ENCODE data around the gene ERBIN. TPM values are rescaled to one million over a fixed set of nuclear protein-coding genes. Genes with fewer than 3 reads are reported as not detected.
"Not testable (repeated sequence)": the region's sequence is repeated elsewhere in the genome, so short reads cannot be mapped to it uniquely, and the experiment has no call there.

Gene ERBIN
- total RNA-seq, 1 experiment from 2014 or later: 118 TPM

GRCh38 chr5:66013906-66014305 lies 87.5 kb downstream of the ERBIN start:
- peaks cover 65% of the 10 kb centered on the region for H3K36me3 ChIP-seq
- H3K27ac ChIP-seq: no peak overlapping the region
- H3K4me3 ChIP-seq: no peak overlapping the region
- no peaks in the 10 kb centered on the region for H3K9me3 ChIP-seq (replicated peaks)
- DNase-seq (ENCODE audit: low read depth in 1 of 2, low spot score in 2 of 2): no peak
- no peaks in the 10 kb centered on the region for H3K27me3 ChIP-seq (replicated peaks)
- no peaks in the 10 kb centered on the region for H3K4me1 ChIP-seq (replicated peaks)

- DNase-seq (ENCODE audit: low read depth in 1 of 2, low spot score in 2 of 2): no peak
- no peaks in the 10 kb centered on the region for H3K27me3 ChIP-seq (replicated peaks)
- no peak overlapping the region for H3K4me3 ChIP-seq
- peaks cover 59% of the 10 kb centered on the region for H3K36me3 ChIP-seq
- H3K4me1 ChIP-seq (replicated peaks): no peaks in the 10 kb centered on the region
- no peaks in the 10 kb centered on the region for H3K9me3 ChIP-seq (replicated peaks)
- no peak overlapping the region for H3K27ac ChIP-seq
These were observed 89.0 kb downstream of the ERBIN start for GRCh38 chr5:66015196-66015960.

- no peak overlapping the region for H3K27ac ChIP-seq
- no peaks in the 10 kb centered on the region for H3K9me3 ChIP-seq (replicated peaks)
- no peak for DNase-seq (ENCODE audit: low read depth in 1 of 2, low spot score in 2 of 2)
- no peaks in the 10 kb centered on the region for H3K27me3 ChIP-seq (replicated peaks)
- H3K36me3 ChIP-seq: peaks cover 44% of the 10 kb centered on the region
- H3K4me1 ChIP-seq (replicated peaks): no peaks in the 10 kb centered on the region
- H3K4me3 ChIP-seq: no peak overlapping the region
These were observed 95.2 kb downstream of the ERBIN start for GRCh38 chr5:66021585-66021984.

- Histone ChIP-seq H3K36me3 (peaks cover 92% of the 10 kb centered on the region), H3K27me3 (replicated peaks) (no peaks in the 10 kb centered on the region), H3K4me3 (no peak overlapping the region), H3K4me1 (replicated peaks) (peaks cover 7% of the 10 kb centered on the region), H3K27ac (no peak overlapping the region), H3K9me3 (replicated peaks) (no peaks in the 10 kb centered on the region)
- DNase-seq (ENCODE audit: low read depth in 1 of 2, low spot score in 2 of 2): no peak
These were observed 112.9 kb downstream of the ERBIN start for GRCh38 chr5:66039296-66039695.

GRCh38 chr5:66039701-66040100 lies 113.3 kb downstream of the ERBIN start:
- DNase-seq (ENCODE audit: low read depth in 1 of 2, low spot score in 2 of 2): no peak
- H3K36me3 ChIP-seq: peaks cover 92% of the 10 kb centered on the region

GRCh38 chr5:66041627-66042026 lies 115.3 kb downstream of the ERBIN start:
- no peaks in the 10 kb centered on the region for H3K9me3 ChIP-seq (replicated peaks)
- peaks cover 7% of the 10 kb centered on the region for H3K4me1 ChIP-seq (replicated peaks)
- no peak overlapping the region for H3K4me3 ChIP-seq
- no peak overlapping the region for H3K27ac ChIP-seq
- no peak for DNase-seq (ENCODE audit: low read depth in 1 of 2, low spot score in 2 of 2)
- H3K36me3 ChIP-seq: peaks cover 92% of the 10 kb centered on the region
- H3K27me3 ChIP-seq (replicated peaks): no peaks in the 10 kb centered on the region

More at GRCh38 chr5:66039701-66040100, 113.3 kb downstream of the ERBIN start:
- Histone ChIP-seq H3K4me1 (replicated peaks) (peaks cover 7% of the 10 kb centered on the region), H3K4me3 (no peak overlapping the region), H3K27me3 (replicated peaks) (no peaks in the 10 kb centered on the region), H3K9me3 (replicated peaks) (no peaks in the 10 kb centered on the region), H3K27ac (no peak overlapping the region)

GRCh38 chr5:66057239-66057638 lies 130.9 kb downstream of the ERBIN start:
- H3K27me3 ChIP-seq (replicated peaks): no peaks in the 10 kb centered on the region
- no peak overlapping the region for H3K27ac ChIP-seq
- H3K9me3 ChIP-seq (replicated peaks): no peaks in the 10 kb centered on the region
- H3K4me1 ChIP-seq (replicated peaks): no peaks in the 10 kb centered on the region
- peaks cover 58% of the 10 kb centered on the region for H3K36me3 ChIP-seq
- DNase-seq (ENCODE audit: low read depth in 1 of 2, low spot score in 2 of 2): no peak
- no peak overlapping the region for H3K4me3 ChIP-seq

- H3K4me3 ChIP-seq; H3K27me3 ChIP-seq (replicated peaks); DNase-seq (ENCODE audit: low read depth in 1 of 2, low spot score in 2 of 2); H3K9me3 ChIP-seq (replicated peaks); H3K27ac ChIP-seq; H3K4me1 ChIP-seq (replicated peaks): not testable (repeated sequence)
- H3K36me3 ChIP-seq: peaks cover 38% of the 10 kb centered on the region
These were observed 134.9 kb downstream of the ERBIN start for GRCh38 chr5:66061320-66061719.

GRCh38 chr5:66063061-66063460 lies 136.7 kb downstream of the ERBIN start:
- H3K27me3 ChIP-seq (replicated peaks); DNase-seq (ENCODE audit: low read depth in 1 of 2, low spot score in 2 of 2); H3K9me3 ChIP-seq (replicated peaks); H3K4me1 ChIP-seq (replicated peaks); H3K4me3 ChIP-seq; H3K27ac ChIP-seq: not testable (repeated sequence)
- H3K36me3 ChIP-seq: peaks cover 37% of the 10 kb centered on the region

GRCh38 chr5:66066826-66067225 lies 140.5 kb downstream of the ERBIN start:
- Histone ChIP-seq H3K27me3 (replicated peaks) (no peaks in the 10 kb centered on the region), H3K4me3 (no peak overlapping the region), H3K9me3 (replicated peaks) (no peaks in the 10 kb centered on the region), H3K36me3 (peaks cover 37% of the 10 kb centered on the region), H3K27ac (no peak overlapping the region), H3K4me1 (replicated peaks) (no peaks in the 10 kb centered on the region)
- no peak for DNase-seq (ENCODE audit: low read depth in 1 of 2, low spot score in 2 of 2)

GRCh38 chr5:66072031-66072430 lies 145.7 kb downstream of the ERBIN start:
- Histone ChIP-seq H3K36me3 (peaks cover 37% of the 10 kb centered on the region), H3K4me1 (replicated peaks) (no peaks in the 10 kb centered on the region), H3K27me3 (replicated peaks) (no peaks in the 10 kb centered on the region), H3K4me3 (no peak overlapping the region), H3K9me3 (replicated peaks) (no peaks in the 10 kb centered on the region), H3K27ac (no peak overlapping the region)
- DNase-seq (ENCODE audit: low read depth in 1 of 2, low spot score in 2 of 2): no peak

- Histone ChIP-seq H3K27ac (no peak overlapping the region), H3K27me3 (replicated peaks) (no peaks in the 10 kb centered on the region)
These were observed 148.5 kb downstream of the ERBIN start for GRCh38 chr5:66074901-66075300.

GRCh38 chr5:66080664-66081063 lies 154.3 kb downstream of the ERBIN start:
- Histone ChIP-seq H3K9me3 (replicated peaks) (no peaks in the 10 kb centered on the region), H3K4me1 (replicated peaks) (no peaks in the 10 kb centered on the region), H3K27ac (no peak overlapping the region), H3K36me3 (peaks cover 54% of the 10 kb centered on the region), H3K4me3 (no peak overlapping the region), H3K27me3 (replicated peaks) (no peaks in the 10 kb centered on the region)
- DNase-seq (ENCODE audit: low read depth in 1 of 2, low spot score in 2 of 2): no peak

More at GRCh38 chr5:66074901-66075300, 148.5 kb downstream of the ERBIN start:
- DNase-seq (ENCODE audit: low read depth in 1 of 2, low spot score in 2 of 2): no peak
- Histone ChIP-seq H3K36me3 (peaks cover 61% of the 10 kb centered on the region), H3K4me3 (no peak overlapping the region), H3K9me3 (replicated peaks) (no peaks in the 10 kb centered on the region), H3K4me1 (replicated peaks) (no peaks in the 10 kb centered on the region)

- no peak for DNase-seq (ENCODE audit: low read depth in 1 of 2, low spot score in 2 of 2)
- H3K36me3 ChIP-seq: peaks cover 39% of the 10 kb centered on the region
These were observed 163.0 kb downstream of the ERBIN start for GRCh38 chr5:66089384-66089783.

GRCh38 chr5:66100851-66101250 lies 174.5 kb downstream of the ERBIN start:
- H3K4me1 ChIP-seq (replicated peaks): no peaks in the 10 kb centered on the region
- no peaks in the 10 kb centered on the region for H3K36me3 ChIP-seq
- no peak overlapping the region for H3K27ac ChIP-seq
- H3K27me3 ChIP-seq (replicated peaks): no peaks in the 10 kb centered on the region
- DNase-seq (ENCODE audit: low read depth in 1 of 2, low spot score in 2 of 2): no peak
- H3K9me3 ChIP-seq (replicated peaks): peaks cover 10% of the 10 kb centered on the region
- no peak overlapping the region for H3K4me3 ChIP-seq

More at GRCh38 chr5:66089384-66089783, 163.0 kb downstream of the ERBIN start:
- no peak overlapping the region for H3K27ac ChIP-seq
- H3K4me1 ChIP-seq (replicated peaks): no peaks in the 10 kb centered on the region
- H3K9me3 ChIP-seq (replicated peaks): 0 out of 2 replicates have a peak, but pooled peaks cover 5% of the 10 kb centered on the region
- no peak overlapping the region for H3K4me3 ChIP-seq
- no peaks in the 10 kb centered on the region for H3K27me3 ChIP-seq (replicated peaks)

All from SJSA1 (cell line).